SK-N-SH treated with all-trans-retinoic acid at 6 μM for 48 hours (cell line): ENCODE data around the gene FOXRED2.

Experiments
- ATAC-seq: fragments of 200-7000 bp; cut with Tn5 transposase; 3 replicates; pipeline ENCODE4 v1.9.1; 2020; ENCODE audit warnings: mild to moderate bottlenecking, moderate library complexity
- ARNTL ChIP-seq: fragments of 450-650 bp; formaldehyde crosslinking; IDR thresholded peaks from 2 replicates; pipeline ENCODE4 v1.5.0; 2020; ENCODE audit warnings: low read depth, mild to moderate bottlenecking, moderate library complexity, borderline replicate concordance
- BACH2 ChIP-seq: fragments of 250-450 bp; sonication (Bioruptor Pico); IDR thresholded peaks from 2 replicates; pipeline ENCODE4 v1.9.0; 2021; ENCODE audit warnings: mild to moderate bottlenecking, borderline replicate concordance
- CSDC2 ChIP-seq: fragments of 250-450 bp; sonication (Bioruptor Pico); IDR thresholded peaks from 2 replicates; pipeline ENCODE4 v1.5.0; 2020; ENCODE audit warnings: mild to moderate bottlenecking, moderate library complexity
- CSRNP3 ChIP-seq: fragments of 250-450 bp; sonication (Bioruptor Pico); IDR thresholded peaks from 2 replicates; pipeline ENCODE4 v1.5.1; 2021; ENCODE audit warnings: mild to moderate bottlenecking, moderate library complexity
- GLIS3 ChIP-seq: fragments of 250-450 bp; sonication (Bioruptor Pico); IDR thresholded peaks from 2 replicates; pipeline ENCODE4 v1.5.0; 2020; ENCODE audit warnings: mild to moderate bottlenecking, moderate library complexity
- OSR1 ChIP-seq: fragments of 250-450 bp; sonication (Bioruptor Pico); IDR thresholded peaks from 2 replicates; pipeline ENCODE4 v1.8.0; 2022; ENCODE audit warnings: moderate library complexity, mild to moderate bottlenecking, inconsistent platforms
- POU6F1 ChIP-seq: fragments of 250-450 bp; sonication (Bioruptor Pico); IDR thresholded peaks from 2 replicates; pipeline ENCODE4 v1.8.0; 2021; ENCODE audit warnings: low read depth, mild to moderate bottlenecking, moderate library complexity, borderline replicate concordance
- RARB ChIP-seq: fragments of 250-450 bp; sonication (Bioruptor Pico); IDR thresholded peaks from 2 replicates; pipeline ENCODE4 v1.8.0; 2021; ENCODE audit warnings: mild to moderate bottlenecking, moderate library complexity
- TCF4 ChIP-seq: fragments of 250-450 bp; sonication (Bioruptor Pico); IDR thresholded peaks from 2 replicates; pipeline ENCODE4 v1.8.0; 2021; ENCODE audit warnings: mild to moderate bottlenecking, moderate library complexity, borderline replicate concordance
- TOX ChIP-seq: fragments of 250-450 bp; sonication (Bioruptor Pico); IDR thresholded peaks from 2 replicates; pipeline ENCODE4 v1.8.0; 2021; ENCODE audit warnings: mild to moderate bottlenecking, moderate library complexity, borderline replicate concordance
- ZC3H10 ChIP-seq: fragments of 250-450 bp; sonication (Bioruptor Pico); IDR thresholded peaks from 2 replicates; pipeline ENCODE4 v1.5.1; 2021; ENCODE audit warnings: mild to moderate bottlenecking, moderate library complexity
- ZFP3 ChIP-seq: fragments of 250-450 bp; sonication (Bioruptor Pico); IDR thresholded peaks from 2 replicates; pipeline ENCODE4 v1.5.0; 2020; ENCODE audit warnings: mild to moderate bottlenecking, moderate library complexity
- ZFP30 ChIP-seq: fragments of 450-650 bp; formaldehyde crosslinking; IDR thresholded peaks from 2 replicates; pipeline ENCODE4 v1.5.0; 2022; ENCODE audit warnings: mild to moderate bottlenecking, moderate library complexity
- ZNF565 ChIP-seq: fragments of 450-650 bp; formaldehyde crosslinking; conservative IDR thresholded peaks from 2 replicates; pipeline ENCODE4 v1.5.0; 2020; ENCODE audit warnings: low read depth, mild to moderate bottlenecking, moderate library complexity
- ZNF70 ChIP-seq: fragments of 450-650 bp; formaldehyde crosslinking; IDR thresholded peaks from 2 replicates; pipeline ENCODE4 v1.5.0; 2020; ENCODE audit warnings: mild to moderate bottlenecking, moderate library complexity
- ZNF8 ChIP-seq: fragments of 450-650 bp; formaldehyde crosslinking; IDR thresholded peaks from 2 replicates; pipeline ENCODE4 v1.5.0; 2020; ENCODE audit warnings: mild to moderate bottlenecking, moderate library complexity
- TF ChIP-seq, protein P1 (sequence below): fragments of 250-450 bp; sonication (Bioruptor Pico); IDR thresholded peaks from 2 replicates; pipeline ENCODE4 v1.5.0; 2020; ENCODE audit warnings: mild to moderate bottlenecking, moderate library complexity

FOXRED2 gene

DNA sequence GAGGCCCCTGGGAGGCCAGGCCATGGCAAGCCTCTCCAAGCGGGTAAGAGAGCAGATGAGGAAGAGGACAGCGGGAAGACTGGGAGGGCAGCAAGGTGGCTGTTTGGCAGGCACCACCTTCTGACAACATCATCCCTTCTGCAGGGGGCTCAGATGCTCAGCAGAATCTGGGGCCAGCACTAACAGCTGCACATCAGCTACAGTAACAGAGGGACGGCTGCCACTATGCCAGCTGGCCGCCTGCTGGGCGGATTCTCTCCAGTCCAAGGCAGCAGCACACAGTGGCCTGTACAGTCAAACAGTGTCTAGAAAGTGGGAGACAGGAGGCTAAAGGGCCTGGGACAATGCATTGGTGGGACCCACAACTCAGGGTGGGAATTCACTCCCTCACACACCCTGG, 14.7 kb downstream of the FOXRED2 start (continued):
- TF ChIP-seq, protein P1, sequence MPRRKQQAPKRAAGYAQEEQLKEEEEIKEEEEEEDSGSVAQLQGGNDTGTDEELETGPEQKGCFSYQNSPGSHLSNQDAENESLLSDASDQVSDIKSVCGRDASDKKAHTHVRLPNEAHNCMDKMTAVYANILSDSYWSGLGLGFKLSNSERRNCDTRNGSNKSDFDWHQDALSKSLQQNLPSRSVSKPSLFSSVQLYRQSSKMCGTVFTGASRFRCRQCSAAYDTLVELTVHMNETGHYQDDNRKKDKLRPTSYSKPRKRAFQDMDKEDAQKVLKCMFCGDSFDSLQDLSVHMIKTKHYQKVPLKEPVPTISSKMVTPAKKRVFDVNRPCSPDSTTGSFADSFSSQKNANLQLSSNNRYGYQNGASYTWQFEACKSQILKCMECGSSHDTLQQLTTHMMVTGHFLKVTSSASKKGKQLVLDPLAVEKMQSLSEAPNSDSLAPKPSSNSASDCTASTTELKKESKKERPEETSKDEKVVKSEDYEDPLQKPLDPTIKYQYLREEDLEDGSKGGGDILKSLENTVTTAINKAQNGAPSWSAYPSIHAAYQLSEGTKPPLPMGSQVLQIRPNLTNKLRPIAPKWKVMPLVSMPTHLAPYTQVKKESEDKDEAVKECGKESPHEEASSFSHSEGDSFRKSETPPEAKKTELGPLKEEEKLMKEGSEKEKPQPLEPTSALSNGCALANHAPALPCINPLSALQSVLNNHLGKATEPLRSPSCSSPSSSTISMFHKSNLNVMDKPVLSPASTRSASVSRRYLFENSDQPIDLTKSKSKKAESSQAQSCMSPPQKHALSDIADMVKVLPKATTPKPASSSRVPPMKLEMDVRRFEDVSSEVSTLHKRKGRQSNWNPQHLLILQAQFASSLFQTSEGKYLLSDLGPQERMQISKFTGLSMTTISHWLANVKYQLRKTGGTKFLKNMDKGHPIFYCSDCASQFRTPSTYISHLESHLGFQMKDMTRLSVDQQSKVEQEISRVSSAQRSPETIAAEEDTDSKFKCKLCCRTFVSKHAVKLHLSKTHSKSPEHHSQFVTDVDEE: no peak

DNA sequence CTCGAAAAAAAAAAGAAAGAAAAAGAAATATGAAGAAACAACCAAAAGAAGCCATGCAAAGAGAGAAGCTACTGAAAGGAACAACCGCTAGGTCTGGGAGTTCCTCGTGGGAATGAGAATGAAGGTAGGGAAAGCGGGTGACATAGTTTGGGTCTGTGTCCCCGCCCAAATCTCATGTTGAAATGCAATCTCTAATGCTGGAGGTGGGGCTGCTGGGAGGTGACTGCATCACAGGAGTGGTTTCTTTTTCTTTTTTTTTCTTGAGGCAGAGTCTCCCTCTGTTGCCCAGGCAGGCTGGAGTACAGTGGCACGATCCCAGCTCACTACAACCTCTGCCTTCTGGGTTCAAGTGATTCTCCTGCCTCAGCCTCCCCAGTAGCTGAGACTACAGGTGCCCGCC, 15.7 kb downstream of the FOXRED2 start:
- TF ChIP-seq CSDC2 (CRISPR knock-in tag) (no peak), ZNF565 (CRISPR knock-in tag) (no peak), TOX (CRISPR knock-in tag) (no peak), POU6F1 (CRISPR knock-in tag) (no peak), GLIS3 (CRISPR knock-in tag) (no peak), ZFP3 (no peak), CSRNP3 (no peak)
- TF ChIP-seq, protein P1: no peak
- ATAC-seq: no peak

GRCh38 chr22:36486619-36487384, 20.0 kb downstream of the FOXRED2 start:
- ATAC-seq: no peak

More at GRCh38 chr22:36486619-36487384, 20.0 kb downstream of the FOXRED2 start:
- TF ChIP-seq ARNTL: no peak
- TF ChIP-seq OSR1: no peak
- TF ChIP-seq BACH2 (CRISPR knock-in tag): no peak
- no peak for TF ChIP-seq TOX (CRISPR knock-in tag)
- TF ChIP-seq ZFP3: no peak
- TF ChIP-seq RARB: no peak
- TF ChIP-seq ZFP30 (CRISPR knock-in tag): no peak
- TF ChIP-seq POU6F1 (CRISPR knock-in tag): no peak
- TF ChIP-seq TCF4 (CRISPR knock-in tag): no peak
- no peak for TF ChIP-seq ZC3H10 (CRISPR knock-in tag)
- no peak for TF ChIP-seq CSRNP3
- TF ChIP-seq ZNF8: no peak
- no peak for TF ChIP-seq GLIS3 (CRISPR knock-in tag)
- no peak for TF ChIP-seq ZNF70 (CRISPR knock-in tag)
